Gastroesophageal sphincter (tissue), 4 donors: ENCODE measurements around the gene EIF4A2. TPM values are rescaled to one million over a fixed set of nuclear protein-coding genes. Genes with fewer than 3 reads are reported as not detected.
"Not testable (repeated sequence)": the region's sequence is repeated elsewhere in the genome, so short reads cannot be mapped to it uniquely, and the experiment has no call there.

Experiments
- ATAC-seq: fragments of 150-250 bp; one replicate; pipeline ENCODE4 v1.9.1; 2016; ENCODE audit warnings: mild to moderate bottlenecking, moderate library complexity
- H3K27ac ChIP-seq, 4 donors: fragments of 200-600 bp; sonication (generic) in 3 of 4; 1 replicate in 3 of 4; 2 replicates in 1 of 4; pipeline ENCODE4 v1.5.1; 2016 to 2019
- H3K27me3 ChIP-seq: fragments of 200-600 bp; sonication (generic); one replicate; pipeline ENCODE4 v1.5.1; 2019
- H3K36me3 ChIP-seq, 2 donors: fragments of 200-600 bp; sonication (generic); one replicate each; pipeline ENCODE4 v1.5.1; 2019; ENCODE audit warnings: control low read depth in 1 of 2
- H3K4me1 ChIP-seq, 3 donors: fragments of 200-600 bp; sonication (generic); 1 replicate in 2 of 3; 2 replicates in 1 of 3; pipeline ENCODE4 v1.5.1; 2016 to 2019; ENCODE audit warnings: control low read depth in 2 of 3
- H3K4me3 ChIP-seq, 2 donors: fragments of 200-600 bp; sonication (generic); one replicate each; pipeline ENCODE4 v1.5.1; 2019; ENCODE audit warnings: mild to moderate bottlenecking in 1 of 2, moderate library complexity in 1 of 2
- H3K9me3 ChIP-seq, 3 donors: fragments of 200-600 bp; sonication (generic); one replicate each; pipeline ENCODE4 v1.5.1; 2017 to 2019; ENCODE audit warnings: control low read depth in 2 of 3
- EP300 ChIP-seq: sonication (generic); formaldehyde crosslinking; IDR thresholded peaks from one replicate; pipeline ENCODE4 v1.6.1; 2017; ENCODE audit warnings: antibody characterized with exemption, mild to moderate bottlenecking
- POLR2A ChIP-seq, 2 donors: fragments of 450-650 bp; IDR thresholded peaks; one replicate each; pipeline ENCODE4 v1.6.1; 2017; ENCODE audit warnings: antibody characterized with exemption in 2 of 2, mild to moderate bottlenecking in 2 of 2, moderate library complexity in 1 of 2
- POLR2AphosphoS5 ChIP-seq: sonication (generic); formaldehyde crosslinking; IDR thresholded peaks from one replicate; pipeline ENCODE4 v1.6.1; 2017; ENCODE audit warnings: antibody characterized with exemption
- WGBS, 2 donors: methylation state at CpG; one replicate each; pipeline ENCODE4 v1.1.5; 2018; ENCODE audit warnings: low coverage in 1 of 2; 5-methylcytosine and 5-hydroxymethylcytosine counted together
- total RNA-seq, 4 donors: library from RNA; depleted of rRNA; stranded (reverse); fragments of >200 nt; gene quantifications; one replicate each; pipeline ENCODE4 v1.1.0, GENCODE V29; 2016
- TF ChIP-seq, protein P1 (sequence below), 4 experiments: fragments of 200-600 bp in 2 of 4; fragments of 450-650 bp in 2 of 4; sonication (generic) in 1 of 4; IDR thresholded peaks; one replicate each; pipeline ENCODE4 v1.5.1; 2017 to 2019; ENCODE audit warnings: antibody characterized with exemption in 4 of 4, mild to moderate bottlenecking in 2 of 4, moderate library complexity in 2 of 4

EIF4A2 gene
- total RNA-seq, 4 donors from 2014 or later, result 359 to 660 (median 508) TPM

DNA sequence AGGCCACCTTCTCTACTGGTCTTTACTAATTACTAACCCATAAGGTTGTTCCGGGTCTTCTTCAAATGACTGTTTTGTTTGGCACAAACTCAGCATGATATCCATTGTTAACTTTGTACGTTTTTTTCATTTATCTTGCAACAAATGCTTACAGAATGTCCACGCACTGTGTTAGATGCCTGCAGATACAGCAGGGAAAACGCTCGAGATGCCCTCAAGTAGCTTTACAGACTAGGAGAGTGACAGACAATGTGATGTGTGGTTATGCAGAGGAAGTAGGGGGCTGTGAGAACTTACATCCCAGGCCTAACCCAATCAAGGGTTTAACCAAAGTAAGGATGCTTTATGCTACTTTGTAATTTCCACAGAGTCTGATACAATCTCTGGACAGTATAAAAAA, 23.9 kb downstream of the EIF4A2 start:
- peaks cover 3 to 24% (median 7%) of the 10 kb centered on the region in 3 donors for H3K4me1 ChIP-seq
- peaks cover 7% of the 10 kb centered on the region for H3K27me3 ChIP-seq
- H3K27ac ChIP-seq, result peak overlapping the region in 3 of 4 donors; percentile 83 to 96 (median 91)
- TF ChIP-seq, protein P1, sequence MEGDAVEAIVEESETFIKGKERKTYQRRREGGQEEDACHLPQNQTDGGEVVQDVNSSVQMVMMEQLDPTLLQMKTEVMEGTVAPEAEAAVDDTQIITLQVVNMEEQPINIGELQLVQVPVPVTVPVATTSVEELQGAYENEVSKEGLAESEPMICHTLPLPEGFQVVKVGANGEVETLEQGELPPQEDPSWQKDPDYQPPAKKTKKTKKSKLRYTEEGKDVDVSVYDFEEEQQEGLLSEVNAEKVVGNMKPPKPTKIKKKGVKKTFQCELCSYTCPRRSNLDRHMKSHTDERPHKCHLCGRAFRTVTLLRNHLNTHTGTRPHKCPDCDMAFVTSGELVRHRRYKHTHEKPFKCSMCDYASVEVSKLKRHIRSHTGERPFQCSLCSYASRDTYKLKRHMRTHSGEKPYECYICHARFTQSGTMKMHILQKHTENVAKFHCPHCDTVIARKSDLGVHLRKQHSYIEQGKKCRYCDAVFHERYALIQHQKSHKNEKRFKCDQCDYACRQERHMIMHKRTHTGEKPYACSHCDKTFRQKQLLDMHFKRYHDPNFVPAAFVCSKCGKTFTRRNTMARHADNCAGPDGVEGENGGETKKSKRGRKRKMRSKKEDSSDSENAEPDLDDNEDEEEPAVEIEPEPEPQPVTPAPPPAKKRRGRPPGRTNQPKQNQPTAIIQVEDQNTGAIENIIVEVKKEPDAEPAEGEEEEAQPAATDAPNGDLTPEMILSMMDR (IDR thresholded peaks at IDR 0.05), result no peak
- TF ChIP-seq POLR2AphosphoS5, result no peak
- no peak for TF ChIP-seq POLR2A (IDR thresholded peaks at IDR 0.05)
- no peak for TF ChIP-seq EP300
- no peak for ATAC-seq
- H3K9me3 ChIP-seq, result no peaks in the 10 kb centered on the region
- peak overlapping the region in 1 of 2 donors; percentile 58 for H3K4me3 ChIP-seq
- WGBS, 2 donors, result 42 to 51% methylated on average over 5 of the region's 5 CpGs
- H3K36me3 ChIP-seq, result peaks cover 0 to 18% of the 10 kb centered on the region in 2 donors

DNA sequence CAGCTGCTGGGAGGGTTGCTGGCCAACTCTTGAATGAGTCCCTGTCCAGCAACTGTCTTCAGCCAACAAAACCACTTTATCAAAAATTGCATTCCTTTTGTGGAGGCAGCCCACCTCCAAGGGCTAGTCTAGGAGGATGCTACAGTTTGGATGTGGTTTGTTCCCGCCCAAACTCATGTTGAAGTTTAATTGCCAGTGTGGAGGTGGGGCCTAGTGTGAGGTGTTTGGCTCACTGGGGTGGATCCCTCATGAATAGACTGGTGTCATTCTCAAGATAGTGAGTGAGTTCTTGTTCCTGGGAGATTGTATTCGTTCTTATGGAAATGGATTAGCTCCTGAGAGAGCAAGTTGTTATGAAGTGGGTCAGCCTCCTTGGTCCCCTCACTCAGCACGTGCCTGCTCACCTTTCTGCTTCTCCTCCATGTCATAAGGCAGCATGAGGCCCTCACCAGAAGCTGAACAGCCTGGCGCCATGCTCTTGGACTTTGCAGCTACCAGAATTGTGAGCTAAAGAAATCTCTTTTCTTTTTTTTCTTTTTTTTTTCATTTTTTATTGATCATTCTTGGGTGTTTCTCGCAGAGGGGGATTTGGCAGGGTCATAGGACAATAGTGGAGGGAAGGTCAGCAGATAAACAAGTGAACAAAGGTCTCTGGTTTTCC, 27.1 kb downstream of the EIF4A2 start:
- WGBS, 2 donors, result 57 to 87% methylated on average over 2 to 3 of the region's 5 CpGs

DNA sequence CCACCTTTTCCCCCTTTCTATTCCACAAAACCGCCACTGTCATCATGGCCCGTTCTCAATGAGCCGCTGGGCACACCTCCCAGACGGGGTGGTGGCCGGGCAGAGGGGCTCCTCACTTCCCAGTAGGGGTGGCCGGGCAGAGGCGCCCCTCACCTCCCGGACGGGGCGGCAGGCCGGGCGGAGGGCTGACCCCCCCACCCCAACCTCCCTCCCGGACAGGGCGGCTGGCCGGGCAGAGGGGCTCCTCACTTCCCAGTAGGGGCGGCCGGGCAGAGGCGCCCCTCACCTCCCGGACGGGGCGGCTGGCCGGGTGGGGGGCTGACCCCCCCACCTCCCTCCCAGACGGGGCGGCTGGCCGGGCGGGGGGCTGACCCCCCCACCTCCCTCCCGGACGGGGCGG, 27.9 kb downstream of the EIF4A2 start:
- not testable (repeated sequence) for H3K27ac ChIP-seq, H3K9me3 ChIP-seq, ATAC-seq, H3K4me3 ChIP-seq, H3K36me3 ChIP-seq, H3K4me1 ChIP-seq
- peaks cover 15% of the 10 kb centered on the region for H3K27me3 ChIP-seq
- no CpG with 5 or more reads among the region's 29 CpGs for WGBS, 2 donors

More for the DNA sequence above, 27.1 kb downstream of the EIF4A2 start:
- Histone ChIP-seq H3K9me3 (no peaks in the 10 kb centered on the region), H3K27ac (no peak overlapping the region), H3K4me1 (peaks cover 1 to 14% (median 4%) of the 10 kb centered on the region in 3 donors), H3K36me3 (no peaks in the 10 kb centered on the region), H3K27me3 (peaks cover 15% of the 10 kb centered on the region), H3K4me3 (no peak overlapping the region)
- no peak for ATAC-seq
- no peak for TF ChIP-seq POLR2A (IDR thresholded peaks at IDR 0.05)
- TF ChIP-seq EP300, result no peak
- TF ChIP-seq, protein P1 (IDR thresholded peaks at IDR 0.05), result no peak
- TF ChIP-seq POLR2AphosphoS5, result no peak

DNA sequence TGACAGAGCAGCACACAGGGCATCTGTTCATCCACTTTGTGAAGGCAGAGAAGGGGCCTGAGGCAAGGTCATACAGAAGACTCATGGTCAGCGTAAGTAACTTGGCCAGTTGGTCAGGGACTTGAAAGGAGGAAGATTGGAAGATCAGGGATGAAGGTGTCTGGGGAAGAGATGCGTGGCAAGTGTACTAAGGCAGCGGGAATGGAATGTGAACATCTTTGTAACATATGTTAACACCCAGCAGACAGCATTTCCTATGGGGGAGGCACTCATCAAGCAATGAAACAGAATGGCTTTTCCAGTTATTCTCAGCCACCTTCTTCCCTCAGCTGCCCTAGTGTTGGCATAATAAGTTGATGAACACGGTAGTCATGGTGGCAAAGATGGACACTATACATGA, 30.7 kb downstream of the EIF4A2 start:
- Histone ChIP-seq H3K36me3 (no peaks in the 10 kb centered on the region), H3K27ac (no peak overlapping the region), H3K4me1 (no peaks in the 10 kb centered on the region), H3K27me3 (peaks cover 15% of the 10 kb centered on the region), H3K9me3 (no peaks in the 10 kb centered on the region), H3K4me3 (no peak overlapping the region)
- 85 to 87% methylated on average over 3 to 4 of the region's 4 CpGs for WGBS, 2 donors
- no peak for ATAC-seq
- TF ChIP-seq POLR2AphosphoS5, result no peak
- TF ChIP-seq, protein P1 (IDR thresholded peaks at IDR 0.05), result no peak
- TF ChIP-seq EP300, result no peak
- no peak for TF ChIP-seq POLR2A (IDR thresholded peaks at IDR 0.05)

DNA sequence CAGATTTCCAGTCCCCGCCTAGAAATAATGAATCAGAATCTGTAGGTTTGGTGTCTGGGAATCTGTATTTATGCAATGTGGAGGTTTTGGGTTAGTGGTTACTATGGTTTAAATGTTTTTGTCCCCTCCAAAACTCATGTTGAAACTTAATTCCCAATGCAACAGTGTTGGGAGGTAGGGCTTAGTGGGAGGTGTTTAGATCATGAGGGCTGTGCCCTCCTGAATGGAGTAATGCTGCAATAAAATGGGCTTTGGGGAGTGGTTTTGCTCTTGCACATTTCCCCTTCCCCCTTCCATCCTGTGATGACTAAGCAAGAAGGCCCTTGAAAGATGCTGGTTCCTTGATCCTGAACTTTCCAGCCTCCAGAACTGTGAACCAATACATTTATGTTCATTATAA, 32.1 kb downstream of the EIF4A2 start:
- Histone ChIP-seq H3K4me1 (no peaks in the 10 kb centered on the region), H3K27me3 (peaks cover 15% of the 10 kb centered on the region), H3K36me3 (no peaks in the 10 kb centered on the region), H3K9me3 (no peaks in the 10 kb centered on the region), H3K27ac (no peak overlapping the region), H3K4me3 (no peak overlapping the region)
- 80 to 89% methylated on average over 1 of the region's 1 CpG for WGBS, 2 donors
- no peak for ATAC-seq
- TF ChIP-seq EP300, result no peak
- no peak for TF ChIP-seq POLR2AphosphoS5
- TF ChIP-seq, protein P1 (IDR thresholded peaks at IDR 0.05), result no peak
- no peak for TF ChIP-seq POLR2A (IDR thresholded peaks at IDR 0.05)
